Epithelial cell of proximal tubule (primary cell): ENCODE data around the gene AGAP3. TPM values are rescaled to one million over a fixed set of nuclear protein-coding genes. Genes with fewer than 3 reads are reported as not detected.

Experiments
- DNase-seq: peaks from one replicate; pipeline ENCODE4 v3.0.0-alpha.2; 2011; ENCODE audit warnings: low read depth
- H3K4me3 ChIP-seq: 2 replicates; pipeline ENCODE4 v1.5.1; 2011; ENCODE audit warnings: low read depth, mild to moderate bottlenecking, low read length
- total RNA-seq: library from RNA; depleted of rRNA; stranded (reverse); fragments of >200 nt; gene quantifications from 2 replicates; pipeline ENCODE4 v1.2.3, GENCODE V29; 2015
- TF ChIP-seq, protein P1 (sequence below): conservative IDR thresholded peaks from 2 replicates; pipeline ENCODE4 v1.5.1; 2012; ENCODE audit warnings: low read depth, mild to moderate bottlenecking, low read length

The AGAP3 gene
- total RNA-seq, 1 donor from 2014 or later, result 60.1 TPM

DNA sequence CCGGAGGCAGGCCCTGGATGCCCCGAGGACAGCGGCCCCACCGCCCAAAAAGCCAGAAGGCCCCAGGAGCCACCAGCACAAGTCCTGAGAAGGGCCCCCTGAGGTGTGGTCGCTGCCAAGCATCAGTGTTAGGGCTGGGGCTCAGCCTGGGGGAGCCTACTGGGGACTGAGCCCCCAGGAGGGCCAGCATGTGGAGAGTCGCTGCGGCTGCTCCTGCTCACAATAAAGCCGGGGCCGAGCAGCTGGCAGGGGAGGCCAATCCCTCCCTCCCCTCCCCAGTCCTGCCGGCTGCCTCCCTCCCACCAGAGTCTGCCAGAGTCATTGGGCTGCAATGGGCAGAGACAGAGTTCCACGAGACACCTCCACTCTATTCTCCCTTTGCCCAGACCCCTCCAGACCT is 41.0 kb upstream of the AGAP3 start:
- DNase-seq, result no peak
- no peak overlapping the region for H3K4me3 ChIP-seq
- TF ChIP-seq, protein P1, sequence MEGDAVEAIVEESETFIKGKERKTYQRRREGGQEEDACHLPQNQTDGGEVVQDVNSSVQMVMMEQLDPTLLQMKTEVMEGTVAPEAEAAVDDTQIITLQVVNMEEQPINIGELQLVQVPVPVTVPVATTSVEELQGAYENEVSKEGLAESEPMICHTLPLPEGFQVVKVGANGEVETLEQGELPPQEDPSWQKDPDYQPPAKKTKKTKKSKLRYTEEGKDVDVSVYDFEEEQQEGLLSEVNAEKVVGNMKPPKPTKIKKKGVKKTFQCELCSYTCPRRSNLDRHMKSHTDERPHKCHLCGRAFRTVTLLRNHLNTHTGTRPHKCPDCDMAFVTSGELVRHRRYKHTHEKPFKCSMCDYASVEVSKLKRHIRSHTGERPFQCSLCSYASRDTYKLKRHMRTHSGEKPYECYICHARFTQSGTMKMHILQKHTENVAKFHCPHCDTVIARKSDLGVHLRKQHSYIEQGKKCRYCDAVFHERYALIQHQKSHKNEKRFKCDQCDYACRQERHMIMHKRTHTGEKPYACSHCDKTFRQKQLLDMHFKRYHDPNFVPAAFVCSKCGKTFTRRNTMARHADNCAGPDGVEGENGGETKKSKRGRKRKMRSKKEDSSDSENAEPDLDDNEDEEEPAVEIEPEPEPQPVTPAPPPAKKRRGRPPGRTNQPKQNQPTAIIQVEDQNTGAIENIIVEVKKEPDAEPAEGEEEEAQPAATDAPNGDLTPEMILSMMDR, result no peak

DNA sequence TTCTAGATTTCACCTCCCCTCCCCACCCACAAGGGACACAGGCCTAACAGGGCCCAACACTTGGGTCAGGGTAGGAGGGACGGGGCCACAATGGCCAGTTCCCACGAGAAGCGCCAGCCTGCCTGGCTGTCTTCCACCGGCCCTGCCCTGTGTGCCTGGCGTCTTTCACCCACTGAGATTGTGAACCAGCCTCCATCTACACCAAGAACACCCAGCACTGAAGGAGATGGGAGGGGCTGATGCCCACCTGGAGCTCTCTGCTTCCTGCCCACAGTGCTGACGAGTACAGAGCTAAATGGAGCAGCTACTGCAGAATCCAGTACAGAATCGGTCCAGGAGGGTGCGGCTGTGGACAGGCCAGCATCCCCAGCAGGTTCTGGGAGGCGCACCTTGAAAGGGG is 40.3 kb upstream of the AGAP3 start:
- TF ChIP-seq, protein P1, result no peak
- no peak for DNase-seq
- H3K4me3 ChIP-seq, result no peak overlapping the region

DNA sequence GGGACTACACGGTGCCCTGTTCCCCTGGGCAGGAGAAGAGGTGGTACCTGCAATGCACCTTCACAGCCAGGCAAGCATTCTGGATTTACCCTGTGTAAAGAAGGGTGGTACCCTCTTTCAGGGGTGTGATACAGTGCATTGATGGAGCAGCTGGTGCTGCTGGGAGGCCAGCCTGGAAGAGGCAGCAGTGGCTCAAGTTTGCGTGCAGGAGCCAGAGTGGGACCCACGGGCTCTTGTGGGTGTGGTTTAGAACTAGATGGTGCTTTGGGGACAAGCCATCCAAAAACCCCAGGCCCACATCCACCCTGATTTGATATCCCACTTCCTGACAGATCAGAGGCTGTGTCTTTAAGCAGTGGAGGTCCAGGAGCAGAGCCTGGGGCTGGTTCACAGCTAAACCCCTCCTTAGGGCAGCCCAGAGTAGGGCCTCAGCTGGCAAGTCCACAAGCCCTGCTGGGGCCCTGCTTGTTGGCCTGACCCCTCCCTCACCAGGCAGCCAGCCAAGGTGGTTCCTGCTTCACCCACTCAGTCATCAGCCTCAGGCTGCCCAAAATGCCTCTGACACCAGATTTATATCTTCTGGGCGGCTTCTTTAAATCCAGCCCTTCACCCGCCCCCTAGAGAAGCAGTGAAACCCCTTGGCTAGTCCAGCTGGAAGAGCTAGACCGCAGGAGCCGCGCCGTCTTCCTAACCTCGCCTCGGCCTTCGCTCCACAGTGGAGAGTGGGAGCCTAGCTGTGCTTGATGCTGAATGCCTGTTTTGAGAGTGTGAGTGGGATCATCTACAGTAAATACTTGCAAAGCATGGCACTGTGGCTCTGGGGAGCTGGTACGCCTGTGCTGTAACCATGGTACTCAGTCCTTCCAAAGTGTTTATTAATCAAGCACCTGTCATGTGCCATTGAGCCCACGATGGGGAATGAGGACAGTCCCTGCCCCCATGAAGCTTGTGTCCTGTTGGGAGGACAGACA is 39.4 kb upstream of the AGAP3 start:
- TF ChIP-seq, protein P1, result no peak
- H3K4me3 ChIP-seq, result no peak overlapping the region
- no peak for DNase-seq

DNA sequence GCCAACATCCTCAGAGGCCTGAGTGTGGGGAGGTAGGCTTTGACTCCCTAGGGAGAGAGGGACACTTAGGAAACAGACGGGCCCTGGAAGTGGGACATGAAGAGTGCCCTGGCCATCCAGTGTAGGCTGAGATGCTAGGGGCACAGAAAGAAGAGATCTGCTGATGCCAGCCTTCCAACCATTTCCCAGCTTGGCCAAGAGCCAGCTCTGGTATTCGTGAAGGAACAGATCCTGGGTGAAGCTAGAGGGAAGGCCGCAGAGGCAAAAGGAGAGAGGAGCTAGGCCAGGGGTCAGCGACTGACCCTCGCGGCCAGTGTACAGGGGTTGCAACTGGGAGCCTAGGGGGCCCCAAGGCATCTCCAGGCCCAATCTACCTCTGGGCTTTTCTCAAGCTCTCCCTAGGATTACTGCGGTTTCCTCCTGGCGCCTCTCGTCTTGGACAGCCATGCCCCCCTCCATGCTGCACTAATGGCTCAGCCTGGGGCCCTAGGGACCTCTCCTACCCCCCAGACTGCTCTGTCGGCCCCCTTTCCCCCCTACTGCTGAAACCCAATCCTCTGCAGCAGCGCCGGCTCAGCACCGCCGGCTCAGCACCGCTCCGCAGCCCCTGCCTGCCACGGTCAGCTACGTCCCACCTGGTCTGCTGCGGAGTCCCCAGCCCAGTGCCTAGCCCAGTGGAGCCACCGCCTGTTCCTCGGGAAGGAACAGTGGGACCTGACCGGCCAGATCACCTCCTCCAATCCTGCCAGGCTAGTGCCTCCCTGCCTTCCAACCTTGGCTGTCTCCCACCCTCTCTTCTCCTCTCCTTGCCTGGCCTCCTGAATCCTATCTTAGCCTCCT is 38.1 kb upstream of the AGAP3 start, which contains the start of gene ASIC3:
Gene ASIC3, plus strand, starts transcription at position 556 of the 840 bp plus-strand sequence. CDS start 355 bp downstream, outside the sequence.
- DNase-seq, result no peak
- TF ChIP-seq, protein P1, result no peak

DNA sequence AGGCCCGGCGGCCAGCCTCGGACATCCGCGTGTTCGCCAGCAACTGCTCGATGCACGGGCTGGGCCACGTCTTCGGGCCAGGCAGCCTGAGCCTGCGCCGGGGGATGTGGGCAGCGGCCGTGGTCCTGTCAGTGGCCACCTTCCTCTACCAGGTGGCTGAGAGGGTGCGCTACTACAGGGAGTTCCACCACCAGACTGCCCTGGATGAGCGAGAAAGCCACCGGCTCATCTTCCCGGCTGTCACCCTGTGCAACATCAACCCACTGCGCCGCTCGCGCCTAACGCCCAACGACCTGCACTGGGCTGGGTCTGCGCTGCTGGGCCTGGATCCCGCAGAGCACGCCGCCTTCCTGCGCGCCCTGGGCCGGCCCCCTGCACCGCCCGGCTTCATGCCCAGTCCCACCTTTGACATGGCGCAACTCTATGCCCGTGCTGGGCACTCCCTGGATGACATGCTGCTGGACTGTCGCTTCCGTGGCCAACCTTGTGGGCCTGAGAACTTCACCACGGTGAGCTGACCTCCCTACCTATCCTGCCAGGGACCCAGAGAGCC is 37.3 kb upstream of the AGAP3 start:
- TF ChIP-seq, protein P1, result no peak
- no peak for DNase-seq
- no peak overlapping the region for H3K4me3 ChIP-seq

More for the DNA sequence above, 38.1 kb upstream of the AGAP3 start, which contains the start of gene ASIC3:
- H3K4me3 ChIP-seq, result no peak within 1 kb of the TSS

DNA sequence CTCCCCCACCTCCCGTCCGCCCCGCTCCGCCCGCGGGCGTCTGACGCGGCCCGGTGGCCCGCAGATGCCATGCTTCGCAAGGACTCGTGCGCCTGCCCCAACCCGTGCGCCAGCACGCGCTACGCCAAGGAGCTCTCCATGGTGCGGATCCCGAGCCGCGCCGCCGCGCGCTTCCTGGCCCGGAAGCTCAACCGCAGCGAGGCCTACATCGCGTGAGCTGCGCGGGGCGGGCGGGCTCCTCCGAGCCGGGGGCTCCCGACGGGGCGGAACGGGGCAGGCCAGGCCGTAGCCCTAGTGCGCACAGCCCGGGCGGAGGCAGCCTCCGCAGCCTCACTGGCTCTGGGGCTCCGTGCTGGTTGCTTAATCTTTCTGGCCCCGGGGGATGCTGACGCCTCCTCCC is 35.2 kb upstream of the AGAP3 start:
- no peak for DNase-seq
- TF ChIP-seq, protein P1, result no peak
- H3K4me3 ChIP-seq, result no peak overlapping the region
